Activated naive CD4-positive, alpha-beta T cell treated with anti-CD3 and anti-CD28 coated beads for 36 hours (primary cell): ENCODE measurements around the gene ANO8. TPM values are rescaled to one million over a fixed set of nuclear protein-coding genes. Genes with fewer than 3 reads are reported as not detected.

Experiments used
- CTCF ChIA-PET: fragments of 350-600 bp; sonication (Branson Sonifier 250); formaldehyde crosslinking; loops from one replicate; lab custom pipeline; 2021; ENCODE audit warnings: antibody characterized with exemption; lab: Charles Lee
- DNase-seq: peaks from one replicate; pipeline ENCODE4 v3.0.0-alpha.2; 2020
- H3K27ac Mint-ChIP-seq: one replicate; pipeline ENCODE4 v1.8.0; 2021; ENCODE audit warnings: mild to moderate bottlenecking, mixed read lengths
- H3K27me3 Mint-ChIP-seq: one replicate; pipeline ENCODE4 v1.8.0; 2021; ENCODE audit warnings: low read depth, mixed read lengths
- H3K36me3 Mint-ChIP-seq: one replicate; pipeline ENCODE4 v1.8.0; 2021; ENCODE audit warnings: low read depth, mixed read lengths
- H3K4me1 Mint-ChIP-seq: one replicate; pipeline ENCODE4 v1.8.0; 2021; ENCODE audit warnings: low read depth, mixed read lengths
- H3K4me3 Mint-ChIP-seq: one replicate; pipeline ENCODE4 v1.8.0; 2021; ENCODE audit warnings: mild to moderate bottlenecking, moderate library complexity, mixed read lengths
- H3K9me3 Mint-ChIP-seq: one replicate; pipeline ENCODE4 v1.8.0; 2021; ENCODE audit warnings: mixed read lengths
- intact Hi-C: fragments of 100-400 bp; cut with micrococcal nuclease; formaldehyde crosslinking; loops from one replicate; pipeline ENCODE4 v1.15.1; 2023
- total RNA-seq, 2 experiments: library from RNA; stranded (reverse); gene quantifications; one replicate each; pipeline ENCODE4 v1.2.3, GENCODE V29; 2021

The ANO8 gene
- total RNA-seq, 2 experiments from 2014 or later: 3.4 to 3.8 TPM

DNA sequence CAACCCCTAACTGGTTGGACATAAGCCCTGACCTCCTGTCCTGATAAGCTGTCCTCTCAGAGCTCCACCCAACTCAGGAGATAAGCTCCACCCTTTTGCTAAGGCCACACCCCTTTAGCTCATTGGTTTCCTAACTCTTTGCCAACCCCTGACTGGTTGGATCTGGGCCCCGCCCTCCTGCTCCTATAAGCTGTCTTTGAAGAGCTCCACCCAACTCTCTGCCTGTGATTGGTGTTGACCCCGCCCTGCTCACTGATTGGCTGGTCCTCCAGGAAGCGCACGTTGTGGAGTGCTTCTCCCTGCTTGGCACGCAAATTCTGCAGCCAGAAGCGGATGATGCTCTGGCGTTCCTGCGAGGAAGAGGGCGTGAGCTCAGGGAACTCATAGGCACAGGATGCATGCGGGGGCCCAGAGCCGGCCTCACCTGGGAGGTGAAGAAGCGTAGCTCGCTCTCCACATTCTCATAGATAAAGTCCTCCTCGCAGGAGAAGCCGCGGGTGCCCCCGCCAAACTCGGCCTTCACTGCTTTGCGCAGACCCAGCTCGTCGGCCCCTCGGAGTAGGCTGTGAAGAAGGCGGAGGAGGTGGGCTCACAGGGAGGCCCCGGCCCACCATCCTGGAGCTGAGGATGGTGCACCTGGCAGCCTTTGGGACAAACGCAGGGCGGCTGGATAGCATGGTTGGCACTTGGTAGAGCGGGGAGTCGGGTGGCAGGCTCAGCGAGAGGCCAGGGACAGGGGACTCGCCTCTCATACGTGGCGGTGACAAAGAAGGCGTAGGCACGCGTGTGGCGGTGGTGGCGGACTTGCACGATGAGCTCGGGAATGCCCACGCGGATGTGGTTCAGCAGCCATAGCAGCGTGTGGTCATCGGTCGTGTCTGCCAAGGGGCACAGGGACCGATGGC, 1.7 kb downstream of the ANO8 start:
- intact Hi-C loops: loop anchor here (10.0 kb wide), 1 partner anchor 422 kb away; the partner anchor contains the start of gene FCHO1
- Mint-ChIP-seq H3K27ac (no peak overlapping the region), H3K9me3 (no peaks in the 10 kb centered on the region), H3K4me1 (peaks cover 22% of the 10 kb centered on the region), H3K27me3 (no peaks in the 10 kb centered on the region), H3K4me3 (no peak overlapping the region), H3K36me3 (no peaks in the 10 kb centered on the region)
- CTCF ChIA-PET: interaction anchor here (0.6 to 3.4 kb wide), 8 partner anchors 24 to 178 kb away, joined by 3 to 16 read pairs (median 3); partner anchors contain the start of gene DDA1
- peak; percentile 49 for DNase-seq

DNA sequence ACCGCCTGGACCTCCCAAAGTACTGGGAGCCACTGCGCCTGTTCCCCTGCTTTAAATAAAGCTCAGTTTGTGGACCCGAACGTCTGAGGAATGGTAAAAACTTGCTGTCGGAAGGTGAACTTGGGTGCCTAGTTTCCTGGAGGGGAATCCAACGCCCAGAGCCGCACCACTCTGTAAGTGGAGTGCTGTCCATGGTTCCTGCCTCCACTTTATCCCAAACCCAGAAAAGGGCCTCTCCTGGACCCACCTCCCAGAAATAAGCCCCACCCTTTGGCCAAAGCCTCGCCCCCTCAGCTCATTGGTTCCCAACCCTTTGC, 2.3 kb downstream of the ANO8 start:
- no peak for DNase-seq
- Mint-ChIP-seq H3K4me1 (peaks cover 22% of the 10 kb centered on the region), H3K27ac (no peak overlapping the region), H3K4me3 (no peak overlapping the region), H3K36me3 (no peaks in the 10 kb centered on the region), H3K9me3 (no peaks in the 10 kb centered on the region), H3K27me3 (no peaks in the 10 kb centered on the region)
- intact Hi-C loops: loop anchor here (10.0 kb wide), 1 partner anchor 422 kb away; the partner anchor contains the start of gene FCHO1
- CTCF ChIA-PET: interaction anchor here (0.8 to 1.2 kb wide), 4 partner anchors 23 to 148 kb away, joined by 3 to 4 read pairs (median 3); partner anchors contain the start of gene DDA1

DNA sequence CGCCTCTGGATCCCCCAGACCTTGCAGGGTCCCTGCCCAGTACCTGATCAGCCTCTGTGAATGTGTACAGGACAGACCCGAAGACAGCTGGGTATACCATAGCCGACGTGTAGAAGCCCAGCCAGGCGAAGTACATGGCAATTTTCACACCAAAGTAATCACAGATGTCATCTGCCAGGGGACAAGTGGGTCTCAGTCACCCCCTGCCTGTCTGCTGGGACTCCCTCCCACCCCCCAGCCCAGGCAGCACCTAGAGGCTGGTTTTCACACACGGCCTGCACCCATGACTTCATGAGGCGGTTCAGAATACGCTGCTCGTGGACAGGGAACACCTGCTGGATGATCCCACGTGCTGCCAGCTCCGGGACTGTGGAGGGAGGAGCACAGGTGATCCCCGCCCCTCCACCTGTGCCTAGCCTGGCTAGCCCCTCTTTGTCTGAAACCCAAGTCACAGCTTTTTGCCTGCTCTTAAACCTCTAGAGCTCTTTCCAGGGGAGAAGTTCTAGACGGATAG, 3.6 kb downstream of the ANO8 start:
- no peak for DNase-seq
- Mint-ChIP-seq H3K27me3 (no peaks in the 10 kb centered on the region), H3K4me1 (peaks cover 21% of the 10 kb centered on the region), H3K4me3 (no peak overlapping the region), H3K9me3 (no peaks in the 10 kb centered on the region), H3K36me3 (no peaks in the 10 kb centered on the region), H3K27ac (no peak overlapping the region)
- CTCF ChIA-PET: interaction anchor here (0.7 kb wide), 1 partner anchor 528 kb away, joined by 7 read pairs; the partner anchor contains the start of gene RPL18A
- intact Hi-C loops: loop anchor here (10.0 kb wide), 1 partner anchor 424 kb away; the partner anchor contains the start of gene FCHO1

DNA sequence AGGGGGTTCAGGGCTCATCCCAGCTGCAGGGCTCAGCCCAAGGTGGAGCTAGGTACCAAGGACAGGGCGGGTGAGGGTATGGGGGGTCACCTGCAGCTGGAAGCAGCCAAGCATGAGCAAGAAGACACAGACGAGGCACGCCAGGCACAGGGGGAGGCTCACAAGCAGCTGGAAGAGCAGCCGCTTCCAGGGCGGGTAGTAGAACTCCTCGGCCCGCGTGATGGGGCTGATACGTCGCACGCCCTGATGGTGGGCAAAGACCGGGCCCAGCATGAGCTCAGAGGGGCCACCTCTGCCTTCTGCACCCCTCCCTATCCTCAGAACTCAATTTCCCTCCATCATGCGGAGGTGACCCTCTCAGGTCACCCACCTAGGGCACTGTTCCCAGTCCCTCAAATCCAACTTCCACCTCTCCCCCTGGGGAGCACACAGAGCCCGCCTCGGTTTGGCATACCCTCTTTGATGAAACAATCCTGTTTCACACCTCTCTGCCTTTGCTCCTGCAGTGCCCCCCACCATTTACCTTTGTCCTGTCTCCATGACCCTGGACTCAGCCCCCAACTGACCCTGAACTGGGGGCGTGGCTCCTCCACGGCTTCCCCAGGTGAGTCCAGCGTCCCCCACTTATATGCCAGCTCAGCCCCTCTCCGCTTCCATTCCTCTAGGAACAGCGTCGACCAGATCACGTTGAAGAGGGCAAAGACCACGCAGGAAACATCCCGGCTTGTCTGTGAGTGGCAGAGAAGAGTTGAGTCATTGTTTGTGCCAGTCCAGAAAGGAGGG, 4.2 kb downstream of the ANO8 start:
- CTCF ChIA-PET: interaction anchor here (0.6 kb wide), 1 partner anchor 144 kb away, joined by 3 read pairs; no protein-coding TSS in a partner anchor
- H3K9me3 Mint-ChIP-seq: no peaks in the 10 kb centered on the region

DNA sequence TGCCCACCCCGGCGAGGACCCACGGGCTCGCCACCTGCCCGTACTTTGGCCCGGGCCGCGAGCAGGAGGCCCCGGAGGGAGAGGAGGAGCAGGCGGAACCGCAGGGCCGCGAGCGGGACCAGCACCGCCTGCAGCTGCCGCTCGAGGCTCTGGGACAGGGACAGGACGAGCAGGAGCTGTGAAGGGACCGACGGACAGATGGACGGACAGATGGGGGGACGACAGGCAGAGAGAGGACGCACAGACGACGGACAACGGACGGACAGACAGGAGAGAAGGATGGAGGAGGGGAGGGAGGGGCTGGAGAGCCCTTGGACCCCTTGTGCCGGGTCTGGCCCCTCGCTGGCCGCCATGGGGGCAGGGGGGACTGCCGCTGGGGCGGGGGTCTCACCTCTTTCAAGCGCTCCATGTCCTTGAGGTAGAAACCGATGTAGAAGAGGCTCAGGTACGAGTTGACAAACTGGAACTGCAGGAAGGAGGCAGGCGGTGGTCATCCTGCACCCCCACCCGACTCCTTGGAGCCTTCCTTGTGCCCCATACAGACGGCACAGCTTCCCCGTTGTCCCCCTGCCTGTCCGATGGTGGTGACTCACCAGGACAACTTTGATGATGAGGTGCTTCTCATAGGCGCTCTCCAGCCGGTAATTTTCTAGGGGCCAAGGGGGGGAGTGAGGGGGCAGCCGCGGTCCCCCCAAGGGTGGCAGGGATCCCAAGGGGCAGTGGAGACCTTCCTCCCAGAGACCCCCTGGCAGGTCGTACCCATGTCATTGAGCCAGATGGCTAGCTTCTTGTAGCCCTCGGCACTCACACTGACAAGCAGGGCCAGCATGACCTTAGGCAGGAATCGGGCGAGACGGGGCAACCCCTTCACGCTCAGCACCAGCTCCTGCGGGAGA, 5.0 kb downstream of the ANO8 start:
- intact Hi-C loops: loop anchor here (10.0 kb wide), 1 partner anchor 425 kb away; the partner anchor contains the start of gene FCHO1
- peaks cover 12% of the 10 kb centered on the region for H3K4me1 Mint-ChIP-seq
- H3K36me3 Mint-ChIP-seq: no peaks in the 10 kb centered on the region
- no peak for DNase-seq
- H3K4me3 Mint-ChIP-seq: peak overlapping the region; percentile 27
- no peaks in the 10 kb centered on the region for H3K9me3 Mint-ChIP-seq
- H3K27ac Mint-ChIP-seq: no peak overlapping the region
- CTCF ChIA-PET: interaction anchor here (0.6 kb wide), 1 partner anchor 145 kb away, joined by 3 read pairs; no protein-coding TSS in a partner anchor
- H3K27me3 Mint-ChIP-seq: no peaks in the 10 kb centered on the region

More for the DNA sequence above, 4.2 kb downstream of the ANO8 start:
- intact Hi-C loops: loop anchor here (10.0 kb wide), 1 partner anchor 424 kb away; the partner anchor contains the start of gene FCHO1
- DNase-seq: no peak
- Mint-ChIP-seq H3K4me1 (peaks cover 19% of the 10 kb centered on the region), H3K27ac (no peak overlapping the region), H3K4me3 (no peak overlapping the region), H3K27me3 (no peaks in the 10 kb centered on the region), H3K36me3 (no peaks in the 10 kb centered on the region)

DNA sequence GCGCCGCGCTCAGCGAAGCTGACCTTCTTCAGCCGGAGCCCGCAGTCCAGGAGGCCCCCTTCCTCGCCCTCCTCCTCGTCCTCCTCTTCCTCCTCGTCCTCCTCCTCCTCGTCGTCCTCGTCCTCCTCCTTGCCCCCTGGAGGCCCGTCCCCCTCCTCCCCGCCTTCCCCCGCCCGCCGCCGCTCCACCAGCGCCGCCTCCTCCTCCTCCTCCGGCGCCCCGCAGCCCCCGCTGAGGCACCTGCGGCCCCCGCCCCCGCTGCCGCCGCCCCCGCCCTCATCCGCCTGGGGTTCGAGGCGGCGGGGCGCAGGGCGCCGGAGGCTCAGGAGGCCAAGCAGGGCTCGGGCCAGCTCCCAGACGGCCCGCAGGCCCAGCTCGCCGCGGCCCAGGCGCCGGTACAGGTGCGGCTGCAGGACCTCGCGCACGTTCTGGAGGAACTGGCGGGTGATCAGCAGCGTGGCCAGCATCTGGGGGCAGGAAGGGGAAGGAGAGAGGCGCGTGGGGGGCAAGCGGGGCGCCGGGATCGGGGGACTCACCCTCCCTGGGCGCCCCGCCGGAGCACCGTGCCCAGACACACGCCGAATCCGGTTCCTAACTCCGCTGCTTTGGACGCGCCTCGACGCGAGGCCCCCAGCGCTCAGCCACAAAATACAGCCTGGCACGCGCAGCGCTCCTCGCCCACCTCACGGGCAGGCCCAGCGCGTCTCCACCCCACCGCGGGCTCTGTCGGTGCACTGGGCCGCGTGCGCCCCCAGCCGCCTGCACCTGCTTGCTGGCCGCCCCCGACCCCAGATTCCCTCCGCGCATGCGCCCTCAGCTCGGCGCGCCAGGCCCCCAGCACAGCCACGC, 5.9 kb downstream of the ANO8 start:
- H3K27me3 Mint-ChIP-seq: no peaks in the 10 kb centered on the region
- peak; percentile 20 for DNase-seq
- peak overlapping the region; percentile 51 for H3K4me3 Mint-ChIP-seq
- peaks cover 10% of the 10 kb centered on the region for H3K4me1 Mint-ChIP-seq
- H3K36me3 Mint-ChIP-seq: no peaks in the 10 kb centered on the region
- no peak overlapping the region for H3K27ac Mint-ChIP-seq
- H3K9me3 Mint-ChIP-seq: no peaks in the 10 kb centered on the region
- CTCF ChIA-PET: no interaction called here
- intact Hi-C loops: loop anchor here (1.0 kb wide), 1 partner anchor 19 kb away; the partner anchor contains the start of gene DDA1

DNA sequence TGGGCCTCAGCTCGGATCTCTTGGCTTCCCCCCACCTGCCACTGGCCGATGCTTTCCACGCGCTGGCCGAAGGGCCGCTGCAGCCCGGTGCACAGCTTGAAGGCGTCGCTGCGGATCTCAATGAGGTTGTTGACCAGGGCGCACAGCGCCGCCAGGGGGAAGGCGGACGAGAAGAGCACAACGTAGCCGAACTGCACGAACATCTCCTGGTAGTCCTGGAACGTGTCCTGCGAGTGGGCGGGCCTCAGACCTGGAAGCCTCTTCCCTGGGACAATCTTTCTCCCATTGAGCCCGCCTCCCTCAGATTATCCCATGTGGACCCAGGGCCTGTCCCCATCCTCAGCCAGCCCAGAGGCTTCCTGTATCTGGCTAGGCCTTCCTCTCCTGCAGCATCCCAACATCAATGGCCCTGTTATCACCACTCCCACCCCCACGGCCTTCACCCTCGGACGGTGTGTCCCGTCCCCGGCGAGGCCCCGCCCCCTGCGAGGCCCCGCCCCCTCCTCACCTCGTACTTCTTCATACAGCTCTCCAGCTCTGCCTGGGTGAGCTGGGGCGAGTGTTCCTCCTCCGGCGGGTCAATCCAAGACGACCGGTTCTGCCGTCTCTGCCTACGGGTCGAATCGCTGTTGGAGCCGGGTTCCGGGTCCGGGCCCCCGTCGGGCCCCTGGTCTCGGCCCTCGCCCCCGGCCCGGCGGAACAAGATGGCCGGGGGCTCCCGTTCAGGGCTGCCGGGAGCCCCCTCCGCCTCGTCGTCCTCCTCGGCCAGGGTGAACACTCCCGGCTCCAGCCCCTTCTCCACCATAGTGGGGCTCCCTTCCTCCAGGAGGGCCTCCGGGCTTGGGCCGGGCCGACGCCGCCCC, 6.8 kb downstream of the ANO8 start:
- intact Hi-C loops: loop anchor here (1.0 kb wide), 1 partner anchor 19 kb away; the partner anchor contains the start of gene DDA1
- peak overlapping the region; percentile 56 for H3K4me3 Mint-ChIP-seq
- CTCF ChIA-PET: no interaction called here

DNA sequence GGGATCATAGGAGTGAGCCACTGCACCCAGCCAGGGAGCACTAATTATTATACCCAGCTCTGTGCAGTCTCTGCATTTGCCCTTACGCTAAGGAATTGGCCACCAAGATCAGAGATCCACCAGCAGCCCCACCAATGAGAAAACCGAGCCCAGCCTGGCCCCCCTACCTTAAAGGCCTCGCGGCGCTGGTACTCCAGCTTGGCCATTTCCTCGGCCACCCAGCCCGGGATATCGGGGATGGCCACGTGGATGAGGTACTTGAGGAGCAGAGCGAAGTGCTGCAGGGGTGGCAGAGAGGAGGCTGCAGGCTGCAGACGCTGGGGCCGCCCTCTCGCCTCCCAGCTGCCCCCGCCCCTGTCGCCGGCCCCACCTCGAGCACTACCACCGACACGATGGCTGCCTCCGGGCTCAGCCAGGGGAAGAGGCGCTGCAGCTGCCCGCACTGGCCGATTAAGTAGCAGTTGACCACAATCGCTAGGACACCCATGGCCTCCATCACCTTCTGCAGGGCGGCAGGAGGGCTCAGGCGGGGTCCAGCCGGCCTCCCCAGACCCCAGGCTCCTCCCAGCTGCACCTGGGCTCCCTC, 7.5 kb downstream of the ANO8 start:
- Mint-ChIP-seq H3K36me3 (peaks cover 5% of the 10 kb centered on the region), H3K27me3 (no peaks in the 10 kb centered on the region), H3K9me3 (no peaks in the 10 kb centered on the region), H3K27ac (no peak overlapping the region), H3K4me3 (peak overlapping the region; percentile 21), H3K4me1 (peaks cover 13% of the 10 kb centered on the region)
- DNase-seq: no peak
- intact Hi-C loops: no loop called here
- CTCF ChIA-PET: no interaction called here

More for the DNA sequence above, 6.8 kb downstream of the ANO8 start:
- Mint-ChIP-seq H3K36me3 (no peaks in the 10 kb centered on the region), H3K27me3 (no peaks in the 10 kb centered on the region), H3K27ac (no peak overlapping the region), H3K9me3 (no peaks in the 10 kb centered on the region), H3K4me1 (peaks cover 8% of the 10 kb centered on the region)
- DNase-seq: peak; percentile 58

DNA sequence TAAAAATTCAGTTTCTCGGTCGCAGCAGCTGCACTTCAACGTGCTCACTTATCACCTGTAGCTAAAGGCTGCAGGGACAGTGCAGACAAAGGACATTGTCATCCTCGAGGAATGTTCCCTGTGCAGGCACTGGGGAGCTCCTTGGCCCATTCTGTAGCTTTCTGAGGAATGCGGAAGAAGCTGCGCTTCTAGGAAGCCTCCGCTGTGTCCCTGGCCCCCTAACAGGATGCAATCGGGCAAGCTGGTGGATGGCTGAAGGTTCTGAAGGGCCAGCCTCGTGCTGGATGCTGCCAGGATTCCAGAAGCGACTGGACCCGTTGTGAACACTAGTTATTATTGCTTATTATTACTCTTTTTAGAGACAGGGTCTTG, 8.1 kb downstream of the ANO8 start:
- intact Hi-C loops: no loop called here
- Mint-ChIP-seq H3K4me3 (no peak overlapping the region), H3K27ac (no peak overlapping the region), H3K9me3 (no peaks in the 10 kb centered on the region), H3K36me3 (peaks cover 5% of the 10 kb centered on the region), H3K27me3 (no peaks in the 10 kb centered on the region), H3K4me1 (peaks cover 13% of the 10 kb centered on the region)
- DNase-seq: no peak
- CTCF ChIA-PET: no interaction called here
